ENCODE measurements around the gene WARS2.

WARS2 gene

DNA sequence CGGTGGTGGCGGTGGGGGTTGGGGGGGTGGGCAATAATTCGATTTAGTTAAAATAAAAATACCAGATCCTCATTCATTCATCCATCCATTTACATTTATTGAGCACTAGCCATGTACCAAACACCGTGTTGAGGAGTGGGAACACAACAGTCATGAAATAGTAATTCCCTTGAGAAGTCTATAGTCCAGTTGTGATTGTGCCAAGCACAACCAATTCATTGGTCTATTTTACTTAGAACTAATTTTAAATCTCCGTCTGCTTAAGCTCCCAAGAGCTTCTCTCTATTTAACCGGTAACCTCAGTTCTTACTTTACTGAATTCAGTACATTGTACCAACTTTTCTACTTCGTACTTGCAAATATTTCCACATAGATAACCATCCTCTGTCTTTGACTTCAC lies 38.4 kb downstream of the WARS2 start:
- H3K4me3 ChIP-seq (ENCODE audit: low read depth, low read length): no peak overlapping the region
- ChIA-PET POLR2A (no interaction called here), CTCF (interaction anchor here (1.6 kb wide), 1 partner anchor 39 kb away, joined by 6 read pairs; no protein-coding TSS in a partner anchor)
- TF ChIP-seq, protein P1, sequence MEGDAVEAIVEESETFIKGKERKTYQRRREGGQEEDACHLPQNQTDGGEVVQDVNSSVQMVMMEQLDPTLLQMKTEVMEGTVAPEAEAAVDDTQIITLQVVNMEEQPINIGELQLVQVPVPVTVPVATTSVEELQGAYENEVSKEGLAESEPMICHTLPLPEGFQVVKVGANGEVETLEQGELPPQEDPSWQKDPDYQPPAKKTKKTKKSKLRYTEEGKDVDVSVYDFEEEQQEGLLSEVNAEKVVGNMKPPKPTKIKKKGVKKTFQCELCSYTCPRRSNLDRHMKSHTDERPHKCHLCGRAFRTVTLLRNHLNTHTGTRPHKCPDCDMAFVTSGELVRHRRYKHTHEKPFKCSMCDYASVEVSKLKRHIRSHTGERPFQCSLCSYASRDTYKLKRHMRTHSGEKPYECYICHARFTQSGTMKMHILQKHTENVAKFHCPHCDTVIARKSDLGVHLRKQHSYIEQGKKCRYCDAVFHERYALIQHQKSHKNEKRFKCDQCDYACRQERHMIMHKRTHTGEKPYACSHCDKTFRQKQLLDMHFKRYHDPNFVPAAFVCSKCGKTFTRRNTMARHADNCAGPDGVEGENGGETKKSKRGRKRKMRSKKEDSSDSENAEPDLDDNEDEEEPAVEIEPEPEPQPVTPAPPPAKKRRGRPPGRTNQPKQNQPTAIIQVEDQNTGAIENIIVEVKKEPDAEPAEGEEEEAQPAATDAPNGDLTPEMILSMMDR (IDR thresholded peaks at IDR 0.05; ENCODE audit: insufficient read depth, low read length, missing control alignments): no peak
- no peak for DNase-seq (ENCODE audit: low read depth, low spot score)

DNA sequence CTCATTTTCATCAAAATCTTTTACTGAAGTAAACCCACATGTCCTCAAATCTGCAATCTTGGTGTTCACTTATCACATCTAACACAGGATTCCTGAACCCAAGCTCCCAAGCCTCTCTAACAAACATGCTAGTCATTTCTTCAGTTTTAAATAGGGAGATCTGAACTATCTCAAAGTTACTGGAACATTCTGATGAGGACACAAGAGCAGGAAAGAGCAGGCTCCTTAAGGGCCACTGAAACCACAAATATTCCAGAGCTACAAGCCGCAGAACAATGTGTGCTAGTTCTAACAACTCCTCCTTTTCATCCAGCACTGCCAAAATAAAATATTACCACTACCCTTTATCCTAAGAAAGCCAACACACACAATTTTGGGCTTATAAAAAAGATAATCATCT lies 38.9 kb downstream of the WARS2 start:
- POLR2A ChIA-PET: no interaction called here
- CTCF ChIA-PET: interaction anchor here (1.6 kb wide), 1 partner anchor 40 kb away, joined by 6 read pairs; no protein-coding TSS in a partner anchor
- peak; percentile 33 for DNase-seq (ENCODE audit: low read depth, low spot score)
- TF ChIP-seq, protein P1 (IDR thresholded peaks at IDR 0.05; ENCODE audit: insufficient read depth, low read length, missing control alignments): no peak
- no peak overlapping the region for H3K4me3 ChIP-seq (ENCODE audit: low read depth, low read length)

- ChIA-PET POLR2A (interaction anchor here (0.6 kb wide), 1 partner anchor 29 kb away, joined by 3 read pairs; no protein-coding TSS in a partner anchor), CTCF (interaction anchor here (0.8 to 0.9 kb wide), 2 partner anchors 10 to 15 kb away, joined by 3 read pairs; no protein-coding TSS in a partner anchor)
- DNase-seq (ENCODE audit: low read depth, low spot score): no peak
- TF ChIP-seq, protein P1 (IDR thresholded peaks at IDR 0.05; ENCODE audit: insufficient read depth, low read length, missing control alignments): no peak
- H3K4me3 ChIP-seq (ENCODE audit: low read depth, low read length): no peak overlapping the region
These were observed 40.7 kb downstream of the WARS2 start for GRCh38 chr1:119099775-119100174.

DNA sequence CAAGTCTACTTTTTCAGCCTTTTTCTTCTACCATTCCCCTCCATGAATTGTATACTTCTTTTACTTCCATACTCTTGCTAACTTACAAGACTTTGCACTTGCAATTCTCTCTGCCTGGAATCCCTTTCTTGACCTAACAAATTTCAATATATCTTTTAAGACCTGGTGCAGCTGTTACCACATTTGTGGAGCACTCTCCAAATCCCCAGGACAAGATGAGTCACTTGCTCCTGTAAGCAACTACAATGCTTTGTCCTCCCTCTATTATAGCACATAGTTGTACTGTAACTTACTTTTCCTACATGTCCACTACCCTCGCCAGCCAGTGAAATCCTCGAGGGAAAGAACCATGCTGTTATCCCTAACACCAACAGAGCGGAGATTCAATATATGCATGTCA lies 43.1 kb downstream of the WARS2 start:
- TF ChIP-seq, protein P1 (IDR thresholded peaks at IDR 0.05; ENCODE audit: insufficient read depth, low read length, missing control alignments): no peak
- POLR2A ChIA-PET: no interaction called here
- no peak for DNase-seq (ENCODE audit: low read depth, low spot score)
- CTCF ChIA-PET: no interaction called here
- H3K4me3 ChIP-seq (ENCODE audit: low read depth, low read length): no peak overlapping the region

- H3K4me3 ChIP-seq (ENCODE audit: low read depth, low read length): no peak overlapping the region
- no peak for DNase-seq (ENCODE audit: low read depth, low spot score)
- ChIA-PET CTCF (no interaction called here), POLR2A (no interaction called here)
- TF ChIP-seq, protein P1 (IDR thresholded peaks at IDR 0.05; ENCODE audit: insufficient read depth, low read length, missing control alignments): no peak
These were observed 46.7 kb downstream of the WARS2 start for GRCh38 chr1:119093721-119094120.

DNA sequence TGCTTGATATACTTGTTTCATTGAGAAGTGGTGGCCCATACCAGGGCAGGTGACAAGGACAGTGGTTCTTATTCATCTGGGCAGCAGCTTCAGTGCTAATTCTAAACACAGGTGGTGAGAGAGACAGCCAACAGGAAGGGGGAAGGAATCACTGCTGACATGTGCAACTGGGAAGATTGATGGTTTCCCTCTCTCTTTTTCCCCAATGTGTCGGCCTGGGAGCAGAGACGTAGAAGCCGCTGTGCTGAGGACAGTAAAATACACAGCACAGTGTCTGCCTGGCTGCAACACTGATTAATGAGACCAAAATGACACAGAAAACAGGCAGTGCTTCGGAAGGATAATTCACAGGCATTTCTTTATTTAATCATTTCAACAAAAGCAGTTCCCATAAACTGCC lies 48.8 kb downstream of the WARS2 start:
- TF ChIP-seq, protein P1 (IDR thresholded peaks at IDR 0.05; ENCODE audit: insufficient read depth, low read length, missing control alignments): no peak
- ChIA-PET CTCF (no interaction called here), POLR2A (no interaction called here)
- H3K4me3 ChIP-seq (ENCODE audit: low read depth, low read length): no peak overlapping the region
- DNase-seq (ENCODE audit: low read depth, low spot score): no peak
